Measurements from ENCODE around the gene NAGLU. TPM values are rescaled to one million over a fixed set of nuclear protein-coding genes. Genes with fewer than 3 reads are reported as not detected.
"Not testable (repeated sequence)": the region's sequence is repeated elsewhere in the genome, so short reads cannot be mapped to it uniquely, and the experiment has no call there.

NAGLU gene
- total RNA-seq, 4 donors from 2014 or later, result 27.8 to 36.6 (median 31.8) TPM

- intact Hi-C loops (cut with DNase I), result no loop called here
- peaks cover 18 to 45% (median 39%) of the 10 kb centered on the region in 4 donors for H3K4me1 ChIP-seq
- no peaks in the 10 kb centered on the region for H3K27me3 ChIP-seq
- peak overlapping the region; percentile 63 to 89 (median 74) for H3K4me3 ChIP-seq
- WGBS, result 5% methylated on average over 12 of the region's 65 CpGs
- TF ChIP-seq POLR2AphosphoS5 (IDR thresholded peaks at IDR 0.05) (peak in 1 of 2 donors; percentile 76), POLR2A (IDR thresholded peaks at IDR 0.05; ENCODE audit: low read depth) (no peak)
- DNase-seq (ENCODE audit: extremely low spot score), result peak; percentile 97
- peak overlapping the region; percentile 86 to 98 (median 92) for H3K27ac ChIP-seq (replicated peaks in 1 of 4)
- no peaks in the 10 kb centered on the region for H3K9me3 ChIP-seq
- peaks cover 13 to 34% (median 29%) of the 10 kb centered on the region in 4 donors for H3K36me3 ChIP-seq
Measured at GRCh38 chr17:42536372-42537155, 523 bp downstream of the NAGLU start.

GRCh38 chr17:42537156-42537805, 1.2 kb downstream of the NAGLU start:
- peaks cover 18 to 41% (median 34%) of the 10 kb centered on the region in 4 donors for H3K4me1 ChIP-seq
- peak overlapping the region; percentile 63 to 89 (median 74) for H3K4me3 ChIP-seq
- intact Hi-C loops (cut with DNase I), result no loop called here
- TF ChIP-seq POLR2AphosphoS5 (IDR thresholded peaks at IDR 0.05), result no peak
- TF ChIP-seq EP300 (IDR thresholded peaks at IDR 0.05), result no peak
- TF ChIP-seq POLR2A (IDR thresholded peaks at IDR 0.05; ENCODE audit: low read depth), result no peak
- no peak for TF ChIP-seq CTCF (IDR thresholded peaks at IDR 0.05)
- WGBS, result 94% methylated on average over 9 of the region's 31 CpGs
- H3K27ac ChIP-seq (replicated peaks in 1 of 4), result peak overlapping the region; percentile 86 to 98 (median 92)
- DNase-seq (ENCODE audit: extremely low spot score), result no peak
- no peaks in the 10 kb centered on the region for H3K9me3 ChIP-seq
- H3K27me3 ChIP-seq, result no peaks in the 10 kb centered on the region
- H3K36me3 ChIP-seq, result peaks cover 15 to 42% (median 37%) of the 10 kb centered on the region in 4 donors

GRCh38 chr17:42537826-42538451, 1.9 kb downstream of the NAGLU start:
- Histone ChIP-seq H3K4me1 (peaks cover 18 to 34% (median 28%) of the 10 kb centered on the region in 4 donors), H3K9me3 (no peaks in the 10 kb centered on the region), H3K27me3 (no peaks in the 10 kb centered on the region), H3K4me3 (no peak overlapping the region), H3K36me3 (peaks cover 20 to 48% (median 43%) of the 10 kb centered on the region in 4 donors), H3K27ac (replicated peaks in 1 of 4) (peak overlapping the region in 1 of 4 donors; percentile 86)
- no peak for TF ChIP-seq EP300 (IDR thresholded peaks at IDR 0.05)
- TF ChIP-seq CTCF (IDR thresholded peaks at IDR 0.05), result no peak
- TF ChIP-seq POLR2AphosphoS5 (IDR thresholded peaks at IDR 0.05), result no peak
- no peak for TF ChIP-seq POLR2A (IDR thresholded peaks at IDR 0.05; ENCODE audit: low read depth)
- WGBS, result 95% methylated on average over 5 of the region's 5 CpGs
- DNase-seq (ENCODE audit: extremely low spot score), result no peak
- intact Hi-C loops (cut with DNase I), result no loop called here

- H3K4me3 ChIP-seq, result no peak overlapping the region
- peaks cover 20 to 54% (median 49%) of the 10 kb centered on the region in 4 donors for H3K36me3 ChIP-seq
- 94% methylated on average over 14 of the region's 14 CpGs for WGBS
- H3K4me1 ChIP-seq, result peaks cover 18 to 34% (median 28%) of the 10 kb centered on the region in 4 donors
- H3K27ac ChIP-seq (replicated peaks in 1 of 4), result no peak overlapping the region
- no peaks in the 10 kb centered on the region for H3K27me3 ChIP-seq
- no peak for DNase-seq (ENCODE audit: extremely low spot score)
- TF ChIP-seq CTCF (IDR thresholded peaks at IDR 0.05) (no peak), POLR2AphosphoS5 (IDR thresholded peaks at IDR 0.05) (no peak), POLR2A (IDR thresholded peaks at IDR 0.05; ENCODE audit: low read depth) (no peak), EP300 (IDR thresholded peaks at IDR 0.05) (no peak)
- intact Hi-C loops (cut with DNase I), result no loop called here
- H3K9me3 ChIP-seq, result no peaks in the 10 kb centered on the region
Measured at GRCh38 chr17:42538482-42538881, 2.4 kb downstream of the NAGLU start.

- WGBS, result 90% methylated on average over 4 of the region's 4 CpGs
- Histone ChIP-seq H3K4me1 (peaks cover 11 to 24% (median 18%) of the 10 kb centered on the region in 4 donors), H3K36me3 (peaks cover 20 to 66% (median 62%) of the 10 kb centered on the region in 4 donors)
- intact Hi-C loops (cut with DNase I); H3K9me3 ChIP-seq; H3K27me3 ChIP-seq; H3K27ac ChIP-seq (replicated peaks in 1 of 4); H3K4me3 ChIP-seq; DNase-seq (ENCODE audit: extremely low spot score): not testable (repeated sequence)
Measured at GRCh38 chr17:42540558-42540957, 4.5 kb downstream of the NAGLU start.
